CD4-positive, alpha-beta T cell treated with Interleukin-2 at 100 ng/mL for 4 hours (primary cell): Measurements from ENCODE around the gene MSH3.
"Not testable (repeated sequence)": the region's sequence is repeated elsewhere in the genome, so short reads cannot be mapped to it uniquely, and the experiment has no call there.

Experiments
- DNase-seq: peaks from one replicate; pipeline ENCODE4 v3.0.0-alpha.2; 2020; ENCODE audit warnings: low spot score

The MSH3 gene

DNA sequence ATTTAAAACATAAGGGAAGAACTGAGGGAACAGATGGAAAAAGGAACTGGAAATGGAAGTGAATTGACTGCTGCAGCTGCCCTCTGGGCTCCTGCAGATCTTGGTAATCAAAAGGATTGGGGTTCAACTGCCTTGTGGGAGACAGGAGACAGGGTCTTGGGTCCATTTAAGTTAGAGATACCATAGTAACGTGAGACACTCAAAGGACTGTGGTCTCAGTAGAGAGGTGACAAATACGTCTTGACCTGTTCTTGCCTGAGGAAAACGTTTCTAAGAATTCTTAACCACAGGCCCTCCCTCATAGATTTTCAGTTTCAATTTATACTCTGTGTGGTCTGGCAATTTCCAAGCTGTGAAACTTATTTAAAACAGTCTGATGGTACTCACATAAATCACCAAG, 101.2 kb downstream of the MSH3 start:
- DNase-seq, result peak; percentile 81

DNA sequence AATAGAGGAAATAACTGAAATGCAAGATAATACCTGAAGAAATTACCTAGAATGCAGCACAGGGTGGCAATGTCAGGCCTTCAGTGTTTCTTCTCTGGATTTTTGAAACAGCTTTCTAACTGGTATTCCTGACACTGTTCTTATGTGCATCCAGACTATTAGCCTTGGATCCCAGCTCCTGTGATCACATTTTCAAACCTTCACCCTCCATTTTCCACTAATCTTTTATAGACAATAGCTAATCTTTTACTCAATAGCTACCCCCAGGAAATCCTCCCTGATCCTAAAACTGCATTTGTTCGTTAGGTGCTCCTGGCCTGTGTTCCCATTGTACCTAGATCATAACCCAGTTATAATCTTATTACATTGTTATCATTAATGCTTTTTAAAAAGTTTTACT, 101.8 kb downstream of the MSH3 start:
- no peak for DNase-seq

DNA sequence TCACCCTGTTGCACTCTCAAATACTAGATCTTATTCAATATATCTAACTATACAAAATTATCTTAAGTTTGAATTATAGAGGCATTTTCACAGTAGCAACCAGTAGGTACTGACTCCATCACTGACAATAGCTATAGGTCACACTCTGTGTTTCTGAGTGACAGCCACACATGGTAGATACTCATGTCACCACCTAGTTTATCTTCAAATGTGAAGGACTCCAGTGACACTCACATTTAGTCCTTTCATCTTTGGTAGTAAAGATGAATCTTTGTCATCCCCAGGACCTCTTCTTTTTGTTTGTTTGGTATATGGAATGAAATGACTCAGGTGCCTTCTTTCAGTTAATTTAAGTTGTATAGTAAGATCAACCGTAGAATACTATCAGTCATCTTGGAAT, 102.8 kb downstream of the MSH3 start:
- DNase-seq, result peak; percentile 35

DNA sequence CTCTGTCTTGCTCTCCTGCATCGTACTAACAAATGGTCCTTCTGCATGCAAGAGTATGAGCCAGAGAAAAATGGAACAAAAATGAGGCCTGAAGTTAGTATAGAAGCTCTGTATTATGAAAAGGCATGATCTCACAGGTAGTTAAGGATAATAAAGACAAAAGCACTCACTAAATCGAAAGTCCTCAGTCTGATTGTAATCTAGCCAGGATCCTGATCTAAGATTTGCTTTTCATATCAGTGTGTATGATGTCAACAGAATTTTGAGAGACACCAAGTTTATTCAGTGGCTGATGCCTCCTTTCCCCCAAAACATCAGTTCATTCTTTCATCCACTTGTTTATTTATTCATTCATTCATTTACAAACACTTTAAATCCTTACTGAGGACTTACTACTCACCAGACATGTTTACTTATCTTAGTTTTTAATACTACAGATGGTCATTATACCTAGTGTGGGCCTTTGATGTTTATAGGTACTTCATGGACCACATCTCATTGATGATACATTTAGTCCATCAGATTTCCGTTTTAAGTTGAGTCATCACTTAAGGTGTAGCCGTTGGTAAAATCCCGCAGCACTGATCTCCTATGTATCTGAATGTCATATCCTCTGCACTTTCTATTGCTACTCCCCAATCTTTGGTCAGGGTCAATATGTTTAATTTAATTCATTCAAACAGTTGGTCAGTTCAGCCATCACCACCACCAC, 105.6 kb downstream of the MSH3 start:
- DNase-seq, result peak; percentile 36

DNA sequence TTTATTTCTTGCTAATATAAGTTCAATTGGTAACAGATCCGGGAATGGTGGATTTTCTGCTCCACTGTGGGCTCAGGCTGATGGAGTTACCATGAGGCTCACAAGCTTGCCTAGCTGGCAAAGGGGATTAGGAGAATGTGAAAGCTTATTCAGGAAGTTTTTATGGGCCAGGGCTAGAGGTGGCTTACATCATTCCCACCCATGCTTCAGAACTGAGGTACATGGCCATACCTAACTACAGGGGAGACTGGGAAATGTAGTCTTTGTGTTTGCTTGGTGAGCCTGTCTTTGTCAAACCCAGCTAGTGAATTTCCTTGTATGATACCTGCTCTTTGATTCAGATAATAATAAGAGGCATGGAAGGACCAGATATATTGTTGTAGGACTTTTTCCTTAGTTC, 106.2 kb downstream of the MSH3 start:
- DNase-seq, result no peak

DNA sequence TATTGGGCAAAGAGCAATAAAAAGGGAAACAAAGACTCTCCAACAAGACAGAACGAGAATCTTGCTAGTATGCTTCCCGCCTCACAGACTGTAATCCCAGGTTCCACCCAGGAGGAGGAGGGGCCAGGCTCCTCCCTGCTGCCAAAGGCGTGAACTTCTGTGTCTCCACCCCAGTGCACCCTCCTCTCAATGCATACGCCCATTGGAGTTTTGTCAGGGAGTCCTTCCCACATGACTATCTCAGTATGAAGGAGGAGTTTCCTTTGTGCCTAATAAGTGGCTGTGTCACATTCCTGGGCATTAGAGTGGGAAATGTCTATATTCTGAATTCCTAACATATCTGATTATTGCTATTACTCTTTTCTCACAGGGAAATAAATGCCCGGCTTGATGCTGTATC, 106.7 kb downstream of the MSH3 start:
- DNase-seq, result no peak

DNA sequence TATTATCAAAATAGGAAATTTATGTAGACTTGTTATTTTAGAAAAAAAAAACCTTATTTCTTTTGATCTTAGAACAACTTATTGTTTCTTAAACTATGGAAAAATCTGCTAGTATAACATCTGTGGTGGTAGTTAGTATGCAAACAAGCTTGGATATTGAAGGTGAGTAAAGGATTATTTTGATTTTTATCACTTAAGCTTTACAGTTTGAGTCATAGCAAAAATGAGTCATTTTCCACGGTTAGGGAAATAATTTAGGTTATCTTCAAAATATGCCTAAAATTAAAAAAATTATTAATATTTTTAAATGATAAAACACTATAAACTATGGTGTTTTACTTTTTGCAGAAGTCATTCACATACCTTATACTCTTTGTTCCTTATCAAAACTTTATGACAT, 107.5 kb downstream of the MSH3 start:
- no peak for DNase-seq

DNA sequence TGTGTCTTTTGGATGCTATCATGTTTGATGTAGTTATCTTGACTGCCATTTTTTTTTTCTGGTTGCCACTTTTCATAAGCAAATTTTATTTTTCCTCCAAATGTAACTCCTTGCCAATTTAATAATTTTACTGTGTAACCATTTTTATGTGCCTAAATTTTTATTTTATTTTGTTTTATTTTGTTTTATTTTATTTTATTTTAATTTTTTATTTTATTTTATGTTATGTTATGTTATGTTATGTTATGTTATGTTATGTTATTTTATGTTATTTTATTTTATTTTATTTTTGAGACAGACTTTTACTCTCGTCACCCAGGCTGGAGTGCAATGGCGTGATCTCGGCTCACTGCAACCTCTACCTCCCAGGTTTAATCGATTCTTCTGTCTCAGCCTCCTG, 108.1 kb downstream of the MSH3 start:
- DNase-seq, result no peak

DNA sequence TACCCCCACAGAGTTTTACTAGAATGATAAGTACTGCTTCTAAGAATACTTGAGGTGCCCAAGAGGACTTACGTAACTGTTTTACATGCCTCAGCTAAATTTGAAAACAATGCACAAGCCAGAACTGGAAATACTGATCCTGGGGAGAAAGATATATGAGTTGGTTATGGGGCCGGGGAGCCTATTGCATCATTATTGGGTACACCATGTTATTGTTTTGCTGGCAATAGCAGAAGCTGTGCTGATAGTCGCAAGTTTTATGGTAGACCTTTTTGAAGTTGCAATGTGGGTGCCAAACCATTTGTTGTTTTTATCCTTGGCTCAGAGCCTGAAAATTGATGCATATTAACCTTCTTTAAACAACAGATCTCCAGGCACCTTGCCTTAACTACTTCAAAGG, 108.8 kb downstream of the MSH3 start:
- DNase-seq, result no peak

DNA sequence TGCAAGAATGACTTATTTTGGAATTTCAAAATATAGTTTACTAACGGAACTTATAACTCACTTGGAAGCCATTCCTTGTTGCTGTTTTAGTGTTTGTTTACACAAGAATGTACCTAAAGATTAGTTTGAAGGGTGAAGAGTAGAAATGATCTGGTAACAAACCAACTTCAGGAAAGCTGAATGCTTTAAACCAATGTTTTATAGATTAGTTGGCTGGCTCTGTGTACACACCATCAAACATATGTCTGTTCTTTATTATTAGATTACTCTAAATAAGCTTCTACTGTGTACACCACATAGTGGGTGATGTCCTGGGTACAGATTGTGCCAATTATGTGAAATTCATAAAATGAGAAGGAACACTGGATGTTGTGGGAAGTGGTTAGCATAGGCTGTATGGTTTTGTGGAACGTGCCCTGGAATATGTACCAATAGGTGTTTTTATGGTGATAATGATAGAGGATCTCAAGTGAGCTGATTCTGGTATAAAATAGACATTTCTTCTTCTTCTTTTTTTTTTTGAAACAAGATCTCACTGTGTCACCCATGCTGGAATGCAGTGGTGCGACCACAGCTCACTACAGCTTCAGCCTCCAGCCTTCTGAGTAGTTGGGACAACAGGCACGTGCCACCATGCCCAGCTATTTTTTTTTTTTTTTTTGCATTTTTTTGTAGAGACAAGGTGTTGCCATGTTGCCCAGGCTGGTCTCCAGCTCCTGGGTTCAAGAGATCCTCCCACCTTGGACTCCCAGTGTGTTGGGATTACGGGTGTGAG, 109.6 kb downstream of the MSH3 start:
- DNase-seq, result no peak

DNA sequence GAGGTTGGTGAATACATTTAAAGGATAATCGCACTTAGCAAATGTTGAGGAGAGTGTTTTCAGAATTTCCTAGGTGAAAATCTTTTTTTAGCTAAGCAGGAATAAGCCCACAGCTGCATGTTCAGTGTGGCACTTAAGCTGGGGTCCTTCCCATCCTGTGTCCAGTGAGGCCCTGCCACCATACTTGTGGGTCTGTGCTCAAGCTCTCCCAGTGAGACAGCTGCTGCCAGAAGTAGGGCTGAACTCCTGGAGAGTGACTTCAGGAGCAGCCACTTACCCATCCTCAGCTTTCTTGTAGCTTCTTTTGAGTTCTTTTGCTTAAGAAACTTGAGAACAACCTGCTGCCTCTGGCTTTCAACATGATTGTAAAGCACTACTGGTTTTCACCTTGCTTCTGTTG, 110.3 kb downstream of the MSH3 start:
- no peak for DNase-seq

DNA sequence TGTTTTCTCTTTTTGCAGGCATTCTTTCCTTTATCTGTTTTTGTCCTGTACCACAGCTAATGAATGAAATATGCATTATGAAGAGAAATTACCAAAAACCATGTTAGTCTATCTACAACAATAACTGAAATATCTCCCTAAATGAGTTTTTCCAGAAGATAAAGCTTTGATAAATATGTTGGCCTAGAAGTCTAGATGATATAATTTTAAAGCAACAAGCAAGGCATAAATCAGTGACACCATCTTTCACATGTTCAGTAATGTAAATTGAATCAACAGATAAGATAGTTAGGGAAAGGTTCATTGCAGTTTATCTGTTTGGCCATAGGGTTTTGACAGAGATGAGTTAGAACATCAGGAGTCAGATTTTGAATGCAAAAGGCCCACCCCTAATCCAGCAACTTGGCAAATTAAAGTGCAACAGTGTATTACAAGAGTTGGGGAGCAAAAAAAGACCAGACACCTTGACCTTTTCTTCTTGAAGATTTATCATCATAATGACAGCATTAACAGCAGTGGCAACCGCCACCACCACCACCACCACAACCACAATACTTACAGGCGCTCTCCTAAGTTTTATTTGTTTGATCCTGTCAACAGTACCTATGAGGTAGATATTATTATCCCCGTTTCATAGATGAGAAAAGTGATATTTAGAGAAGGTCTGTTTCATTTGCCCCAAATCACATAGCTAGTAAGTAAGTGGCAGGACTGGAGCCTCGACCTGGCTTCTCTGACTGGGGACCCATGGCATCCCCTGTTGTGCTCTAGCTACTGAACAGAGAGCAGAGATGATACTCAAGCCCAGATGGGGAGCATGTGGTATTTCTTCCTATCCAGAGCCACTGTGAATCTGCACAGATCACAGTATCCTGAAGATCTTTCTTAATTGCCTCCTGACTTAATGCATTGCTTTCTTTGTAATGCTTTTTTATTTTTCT, 123.2 kb downstream of the MSH3 start:
- DNase-seq, result peak; percentile 28

DNA sequence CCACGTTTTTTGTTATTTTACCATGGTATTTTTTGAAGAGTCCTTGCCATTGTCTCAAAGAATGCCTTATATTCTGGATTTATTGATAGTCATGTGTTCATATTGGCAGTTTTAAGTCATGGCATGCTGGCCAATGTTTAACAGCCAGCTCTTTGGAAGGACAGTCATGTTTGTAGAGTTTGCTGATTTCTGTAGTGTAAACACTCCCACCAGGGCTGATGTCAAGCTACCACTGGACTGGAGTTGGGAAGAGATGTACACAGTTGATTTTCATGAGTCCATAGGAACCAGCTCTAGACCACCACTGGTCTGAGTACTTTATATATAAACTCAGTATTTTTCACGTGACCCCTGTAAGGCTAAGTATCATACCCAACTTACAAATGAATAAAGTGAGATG, 125.6 kb downstream of the MSH3 start:
- DNase-seq, result no peak

DNA sequence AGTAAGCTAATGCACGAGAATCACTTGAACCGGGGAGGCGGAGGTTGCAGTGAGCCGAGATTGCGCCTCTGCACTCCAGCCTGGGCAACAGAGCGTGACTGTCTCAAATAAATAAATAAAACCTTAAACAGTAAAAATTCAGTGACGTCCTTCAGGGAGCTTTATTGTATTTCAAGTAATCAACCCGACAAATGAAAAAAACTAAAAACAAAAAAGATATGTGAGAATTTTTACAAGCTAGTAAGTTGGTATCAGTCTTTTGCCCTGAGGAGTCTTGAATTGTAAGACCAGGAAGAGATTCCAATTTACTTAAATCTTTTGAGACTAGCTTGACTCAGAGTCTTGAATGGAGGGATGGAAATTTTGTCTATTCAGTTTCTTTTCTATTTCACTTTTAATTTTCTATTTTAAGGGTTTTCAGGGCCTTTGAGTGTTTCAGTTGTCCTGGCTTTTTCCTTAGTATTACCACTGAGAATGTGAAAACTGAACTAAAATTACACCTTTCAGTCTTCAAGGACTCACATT, 126.4 kb downstream of the MSH3 start:
- no peak for DNase-seq

DNA sequence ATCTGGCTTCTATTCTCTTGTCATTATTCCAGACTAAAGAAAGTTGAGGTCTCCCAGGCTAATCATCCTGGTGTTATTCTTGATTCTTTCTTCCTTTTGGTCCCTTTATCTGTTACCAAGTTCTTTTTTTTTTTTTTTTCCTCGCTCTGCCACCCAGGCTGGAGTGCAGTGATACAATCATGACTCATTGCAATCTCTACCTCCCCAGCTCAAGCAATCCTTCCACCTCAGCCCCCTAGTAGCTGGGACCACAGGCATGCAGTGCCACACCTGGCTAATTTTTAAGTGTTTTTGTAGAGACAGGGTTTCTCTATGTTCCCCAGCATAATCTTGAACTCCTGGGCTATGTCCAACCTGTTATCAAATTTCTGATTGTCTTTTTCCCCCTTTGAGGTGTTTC, 126.9 kb downstream of the MSH3 start:
- no peak for DNase-seq

DNA sequence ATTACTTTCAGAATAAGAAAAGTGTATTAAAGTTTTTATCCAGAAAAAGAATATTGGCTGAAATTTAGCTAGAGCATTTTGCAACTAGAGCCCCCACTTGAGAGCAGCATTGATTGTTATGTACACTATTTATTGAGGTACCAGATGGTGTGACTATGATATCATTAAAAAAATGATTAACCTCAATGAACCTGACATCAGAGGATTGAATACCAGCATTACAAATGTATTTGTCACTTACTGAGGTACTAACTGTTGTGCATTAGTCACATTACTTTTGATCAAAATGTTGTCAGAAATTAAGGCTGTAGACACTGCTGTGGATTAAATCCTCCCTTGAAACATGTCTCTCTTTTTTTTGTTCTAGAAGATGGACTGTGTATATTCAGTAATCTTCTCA, 128.2 kb downstream of the MSH3 start:
- no peak for DNase-seq

DNA sequence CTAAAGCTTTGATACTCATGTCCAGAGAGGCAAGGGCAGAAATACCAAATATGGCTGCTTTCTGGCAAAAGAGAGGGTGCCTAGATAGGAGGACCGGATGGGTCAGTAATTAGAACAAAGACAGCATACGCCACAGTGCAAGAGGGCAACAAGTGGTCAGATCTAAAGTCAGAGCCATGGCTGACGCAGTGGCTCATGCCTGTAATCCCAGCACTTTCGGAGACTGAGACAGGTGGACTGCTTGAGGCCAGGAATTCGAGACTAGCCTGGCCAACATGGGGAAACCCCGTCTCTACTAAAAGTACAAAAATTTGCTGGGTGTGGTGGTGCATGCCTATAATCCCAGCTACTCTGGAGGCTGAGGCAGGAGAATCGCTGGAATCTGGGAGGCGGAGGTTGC, 129.3 kb downstream of the MSH3 start:
- not testable (repeated sequence) for DNase-seq

DNA sequence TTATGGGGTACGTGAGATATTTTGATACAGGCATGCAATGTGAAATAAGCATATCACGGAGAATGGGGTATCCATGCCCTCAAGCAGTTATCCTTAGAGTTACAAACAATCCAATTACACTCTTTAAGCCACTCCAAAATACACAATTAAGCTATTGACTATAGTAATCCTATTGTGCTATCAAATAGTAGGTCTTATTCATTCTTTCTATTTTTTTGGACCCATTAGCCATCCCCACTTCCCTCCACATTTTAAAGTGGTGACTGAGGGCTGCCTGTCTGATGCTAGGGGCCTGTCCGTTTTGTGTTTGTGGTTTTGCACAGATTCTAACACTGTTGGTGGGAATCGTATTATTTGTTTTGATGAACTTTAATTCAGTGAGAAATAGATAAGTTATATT, 130.0 kb downstream of the MSH3 start:
- DNase-seq, result no peak

DNA sequence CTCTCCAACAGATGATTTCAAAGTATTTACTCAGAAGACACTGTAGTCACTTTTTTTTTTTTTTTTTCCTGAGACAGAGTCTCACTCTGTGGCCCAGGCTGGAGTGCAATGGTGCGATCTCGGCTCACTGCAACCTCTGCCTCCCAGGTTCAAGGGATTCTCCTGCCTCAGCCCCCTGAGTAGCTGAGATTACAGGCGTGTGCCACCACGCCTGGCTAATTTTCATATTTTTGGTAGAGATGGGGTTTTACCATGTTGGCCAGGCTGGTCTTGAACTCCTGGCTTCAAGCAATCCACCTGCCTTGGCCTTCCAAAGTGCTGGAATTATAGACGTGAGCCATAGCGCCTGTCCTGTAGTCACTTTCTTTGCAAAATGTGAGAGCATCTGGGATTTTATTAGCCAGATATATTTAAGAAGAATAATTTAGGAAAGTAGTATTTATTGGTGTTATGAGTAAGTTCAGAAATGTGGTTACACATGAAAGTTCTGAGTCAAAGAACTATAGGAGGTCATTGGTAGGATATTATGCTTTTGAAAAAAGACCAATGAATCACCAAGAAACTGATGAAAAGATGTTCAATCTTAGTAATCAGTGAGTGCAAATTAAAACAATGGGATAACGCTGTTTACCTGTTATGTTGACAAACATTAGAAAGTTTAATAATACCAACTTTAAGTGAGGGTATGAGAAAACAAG, 135.0 kb downstream of the MSH3 start:
- DNase-seq, result not testable (repeated sequence)

DNA sequence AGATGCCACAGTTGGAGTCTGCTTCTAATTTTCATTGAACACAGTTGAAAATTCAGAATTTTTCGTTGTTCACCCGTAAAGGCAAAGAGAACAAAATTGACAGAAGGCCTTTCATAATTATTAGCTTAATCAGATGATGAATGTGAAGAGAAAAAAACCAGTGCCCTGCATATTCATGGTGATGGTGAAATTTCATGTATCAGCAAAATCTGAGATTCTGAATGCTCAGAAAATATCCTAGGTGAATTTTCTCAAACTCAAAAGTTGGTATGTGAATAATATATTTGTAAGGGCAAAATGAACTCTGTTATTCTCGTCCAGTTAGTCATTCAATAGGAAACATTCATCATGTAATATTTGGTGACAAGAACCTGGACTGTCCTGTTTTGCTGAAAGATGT, 136.2 kb downstream of the MSH3 start:
- no peak for DNase-seq

DNA sequence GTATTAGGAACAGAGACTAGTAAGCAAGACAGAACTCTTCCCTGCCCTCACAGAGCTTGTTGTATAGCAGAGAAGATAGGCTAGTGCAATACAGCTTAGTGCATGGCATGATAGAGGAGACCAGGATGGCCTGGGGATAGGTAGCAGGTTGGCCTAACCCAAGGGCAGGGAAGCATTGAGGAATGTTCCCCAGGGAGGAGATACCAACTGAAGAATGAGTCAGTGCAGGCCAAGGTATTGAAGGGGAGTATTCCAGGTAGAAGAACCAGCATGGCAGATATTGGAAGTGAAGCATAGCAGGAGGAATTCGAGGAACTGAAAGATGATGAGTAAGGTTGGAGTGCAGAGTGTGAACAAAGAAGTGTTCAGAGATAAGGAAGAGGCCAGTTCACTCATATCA, 138.9 kb downstream of the MSH3 start:
- DNase-seq, result no peak

DNA sequence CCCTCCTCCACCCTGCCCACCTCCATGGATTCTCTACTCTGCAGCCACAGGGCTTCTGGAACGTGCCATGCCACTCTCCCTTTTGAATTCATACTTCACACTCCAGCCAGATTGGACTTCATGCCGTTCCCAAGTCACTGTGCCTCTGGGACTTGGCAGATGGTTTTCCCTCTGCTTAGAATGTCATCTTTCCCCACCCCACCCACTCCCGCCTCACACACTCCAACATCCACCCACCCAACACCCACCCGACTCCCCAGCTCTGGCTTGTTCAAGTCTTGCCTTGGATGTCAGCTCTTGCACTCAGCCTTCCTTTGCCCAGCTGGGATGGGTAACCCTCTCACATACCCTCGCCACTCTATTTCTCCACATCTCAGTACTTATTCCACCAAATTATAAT, 142.4 kb downstream of the MSH3 start:
- no peak for DNase-seq
